K562 (cell line): ENCODE data around the gene IRX6. TPM values are rescaled to one million over a fixed set of nuclear protein-coding genes. Genes with fewer than 3 reads are reported as not detected.

Experiments used
- ATAC-seq: fragments of 200-7000 bp; cut with Tn5 transposase; 3 replicates; pipeline ENCODE4 v1.9.1; 2020; ENCODE audit warnings: moderate library complexity
- BruUV-seq: library from RNA; stranded (reverse); fragments of 400-500 nt; replicated peaks from 2 replicates; lab custom pipeline; 2021; lab: Mats Ljungman, UMichigan
- CTCF ChIA-PET: fragments of 300-600 bp; formaldehyde crosslinking; extraction: SDS; loops from one replicate; lab custom pipeline; 2021; ENCODE audit warnings: low intra/inter-chr PET ratio; lab: Yijun Ruan, JAX
- POLR2A ChIA-PET: fragments of 300-600, 350-650 bp; sonication (Branson Sonifier 250); formaldehyde crosslinking; extraction: SDS; loops from one replicate; lab custom pipeline; 2021; ENCODE audit warnings: antibody characterized with exemption, inconsistent platforms; lab: Yijun Ruan, JAX
- DNase-seq, 4 experiments: peaks; one replicate each; pipeline versions ENCODE4 v3.0.0 to v3.0.0-alpha.2; 2011 to 2018; ENCODE audit warnings: low spot score in 3 of 4, mixed read lengths in 3 of 4; ENCODE audit errors: extremely low read depth in 1 of 4
- FAIRE-seq: peaks from 2 replicates; lab custom pipeline; 2011; peaks lifted over from hg19 to GRCh38; lab: Jason Lieb, UNC
- H2AFZ ChIP-seq: 2 replicates; pipeline ENCODE4 v1.6.0; 2011; ENCODE audit warnings: low read depth, low read length, control low read depth, inconsistent platforms
- H3K27ac ChIP-seq: fragments of 200-600 bp; 3 replicates; pipeline ENCODE4 v1.8.0; 2011; ENCODE audit warnings: low read depth, mild to moderate bottlenecking, control low read depth, inconsistent platforms, low read length, moderate library complexity, mixed read lengths; ENCODE audit errors: extremely low read depth
- H3K27me3 ChIP-seq, 2 experiments: fragments of 300-600 bp in 1 of 2; 2 replicates in 1 of 2; 3 replicates in 1 of 2; pipeline versions ENCODE4 v1.6.0 to v1.8.0; 2011; ENCODE audit warnings: inconsistent platforms in 2 of 2, low read length in 2 of 2, mild to moderate bottlenecking in 1 of 2, mixed read lengths in 1 of 2, moderate library complexity in 1 of 2; ENCODE audit not compliant: control insufficient read depth in 2 of 2, insufficient read depth in 2 of 2
- H3K36me3 ChIP-seq: fragments of 300-600 bp; 3 replicates; pipeline ENCODE4 v1.8.0; 2011; ENCODE audit warnings: mild to moderate bottlenecking, low read length, inconsistent platforms; ENCODE audit not compliant: control insufficient read depth, insufficient read depth
- H3K4me1 ChIP-seq, 2 experiments: fragments of 200-600 bp in 1 of 2; replicated peaks in 1 of 2; 2 replicates in 1 of 2; 3 replicates in 1 of 2; pipeline versions ENCODE4 v1.5.1 to v1.8.0; 2011; ENCODE audit warnings: inconsistent platforms in 2 of 2, low read length in 2 of 2, mild to moderate bottlenecking in 1 of 2, mixed read lengths in 1 of 2, moderate library complexity in 1 of 2; ENCODE audit not compliant: control insufficient read depth in 2 of 2, insufficient read depth in 2 of 2
- H3K4me2 ChIP-seq: 2 replicates; pipeline ENCODE4 v1.6.1; 2011; ENCODE audit warnings: low read length, control low read depth, inconsistent platforms, mixed read lengths; ENCODE audit not compliant: insufficient read depth
- H3K4me3 ChIP-seq: fragments of 200-600 bp; sonication (generic), shearing (Covaris generic); 2 replicates; pipeline ENCODE4 v1.5.1; 2016; ENCODE audit warnings: control low read depth, inconsistent platforms
- H3K79me2 ChIP-seq: fragments of 200-600 bp; 3 replicates; pipeline ENCODE4 v1.8.0; 2011; ENCODE audit warnings: low read length, inconsistent platforms; ENCODE audit not compliant: control insufficient read depth, insufficient read depth
- H3K9ac ChIP-seq, 2 experiments: 2 replicates each; pipeline versions ENCODE4 v1.6.0 to v1.6.1; 2011; ENCODE audit warnings: low read depth in 2 of 2, low read length in 2 of 2, control low read depth in 1 of 2, inconsistent platforms in 1 of 2, mild to moderate bottlenecking in 1 of 2, mixed read lengths in 1 of 2; ENCODE audit not compliant: insufficient read depth in 1 of 2
- H3K9me1 ChIP-seq: one replicate; pipeline ENCODE4 v1.6.0; 2011; ENCODE audit warnings: inconsistent platforms, mild to moderate bottlenecking, low read length, moderate library complexity; ENCODE audit not compliant: control insufficient read depth, insufficient read depth
- H3K9me3 ChIP-seq: replicated peaks from 2 replicates; pipeline ENCODE4 v1.5.1; 2011; ENCODE audit warnings: low read depth, low read length, inconsistent platforms; ENCODE audit not compliant: control insufficient read depth, insufficient read depth
- H4K20me1 ChIP-seq: replicated peaks from 2 replicates; pipeline ENCODE4 v1.6.1; 2011; ENCODE audit warnings: low read length, inconsistent platforms, mixed read lengths; ENCODE audit not compliant: control insufficient read depth, insufficient read depth
- BACH1 ChIP-seq: fragments of 200-800 bp; sonication (Bioruptor generic); IDR thresholded peaks from 2 replicates; pipeline ENCODE4 v1.6.1; 2016; ENCODE audit warnings: missing genetic modification characterization, missing compliant biosample characterization
- CBFB ChIP-seq: sonication (generic); formaldehyde crosslinking; IDR thresholded peaks from 2 replicates; pipeline ENCODE4 v1.4.0; 2020; ENCODE audit warnings: mild to moderate bottlenecking, missing genetic modification reagents
- CHD1 ChIP-seq: fragments of 200-600 bp; sonication (generic); IDR thresholded peaks from one replicate; pipeline ENCODE4 v1.6.1; 2012; ENCODE audit warnings: mild to moderate bottlenecking, moderate library complexity, low read length, inconsistent platforms
- CHD4 ChIP-seq: fragments of 200-600 bp; sonication (generic); IDR thresholded peaks from 3 replicates; pipeline ENCODE4 v1.6.1; 2012; ENCODE audit warnings: low read depth, mild to moderate bottlenecking, mixed read lengths, low read length, inconsistent platforms; ENCODE audit not compliant: insufficient read depth, insufficient replicate concordance, poor library complexity, severe bottlenecking
- GABPA ChIP-seq: fragments of 200-800 bp; sonication (Bioruptor generic); conservative IDR thresholded peaks from 2 replicates; pipeline ENCODE4 v1.6.1; 2016; ENCODE audit warnings: low read depth, missing genetic modification characterization, missing compliant biosample characterization
- HBP1 ChIP-seq: fragments of 450-650 bp; formaldehyde crosslinking; IDR thresholded peaks from 2 replicates; pipeline ENCODE4 v1.4.0; 2022; ENCODE audit warnings: missing genetic modification characterization
- MTA1 ChIP-seq: fragments of 450-650 bp; IDR thresholded peaks from 2 replicates; pipeline ENCODE4 v1.6.1; 2017; ENCODE audit warnings: borderline replicate concordance
- NCOA6 ChIP-seq: fragments of 450-650 bp; IDR thresholded peaks from 2 replicates; pipeline ENCODE4 v1.6.1; 2017; ENCODE audit warnings: mild to moderate bottlenecking
- NFE2 ChIP-seq: IDR thresholded peaks from 2 replicates; pipeline ENCODE4 v1.6.1; 2014; ENCODE audit warnings: antibody characterized with exemption, low read depth
- NONO ChIP-seq, 2 experiments: fragments of 200-400 bp in 1 of 2; fragments of 450-650 bp in 1 of 2; formaldehyde crosslinking in 1 of 2; IDR thresholded peaks; 2 replicates each; pipeline ENCODE4 v1.6.1; 2017; ENCODE audit warnings: low read depth in 2 of 2, mild to moderate bottlenecking in 2 of 2, moderate library complexity in 2 of 2, low read length in 1 of 2
- POLR2H ChIP-seq: IDR thresholded peaks from 2 replicates; pipeline ENCODE4 v1.6.1; 2016; ENCODE audit warnings: missing genetic modification characterization, low read depth, mild to moderate bottlenecking, control low read depth, missing compliant biosample characterization, moderate library complexity
- PTBP1 ChIP-seq: fragments of 200-400 bp; formaldehyde crosslinking; IDR thresholded peaks from 2 replicates; pipeline ENCODE4 v1.6.1; 2017; ENCODE audit warnings: low read depth, low read length
- RBFOX2 ChIP-seq: fragments of 200-400 bp; formaldehyde crosslinking; IDR thresholded peaks from 2 replicates; pipeline ENCODE4 v1.6.1; 2017; ENCODE audit warnings: low read depth, mild to moderate bottlenecking, low read length, moderate library complexity
- ZNF23 ChIP-seq: fragments of 250-450 bp; sonication (Bioruptor Pico); IDR thresholded peaks from 2 replicates; pipeline ENCODE4 v1.4.0; 2020; ENCODE audit warnings: mild to moderate bottlenecking
- WGBS: fragments of 100-300 bp; shearing (Covaris generic); methylation state at CpG from one replicate; pipeline ENCODE4 v1.1.6; 2016; ENCODE audit warnings: low coverage, mixed read lengths; ENCODE audit not compliant: insufficient coverage; ENCODE audit errors: missing lambda C conversion rate; 5-methylcytosine and 5-hydroxymethylcytosine counted together
- in situ Hi-C: fragments of 300-500 bp; cut with MboI; formaldehyde crosslinking; loops from 4 replicates; pipeline ENCODE4 v1.15.0; 2018; ENCODE audit warnings: inconsistent platforms, mixed read lengths
- intact Hi-C: fragments of 100-400 bp; cut with micrococcal nuclease; formaldehyde crosslinking; loops from 2 replicates; pipeline ENCODE4 v1.14.2; 2022
- polyA plus RNA-seq, 8 experiments: library from polyadenylated mRNA; depleted of rRNA in 4 of 8; stranded (reverse) in 5 of 8; unstranded in 3 of 8; fragments of >200 nt; fragmentation: Nextera tagmentation in 2 of 8; fragmentation: Illumina TruSeq in 1 of 8; extraction: Ambion mirVana in 2 of 8; extraction: Trizol in 1 of 8; gene quantifications; 2 replicates each; pipeline versions ENCODE4 v1.2.1 to v1.2.3, GENCODE V29; 2011 to 2014; ENCODE audit warnings: inconsistent platforms in 1 of 8, missing spikeins in 1 of 8
- total RNA-seq, 7 experiments: library from RNA; depleted of rRNA in 6 of 7; stranded (reverse); fragments of >200 nt in 6 of 7; fragmentation: Illumina TruSeq in 2 of 7; extraction: Trizol in 2 of 7; gene quantifications; 2 replicates each; pipeline versions ENCODE4 v1.2.1 to v1.2.3, GENCODE V29; 2011 to 2021; ENCODE audit warnings: low replicate concordance in 1 of 7
- TF ChIP-seq, protein P1 (sequence below): fragments of 450-650 bp; IDR thresholded peaks from 2 replicates; pipeline ENCODE4 v1.7.0; 2016; ENCODE audit warnings: borderline replicate concordance

The IRX6 gene
- total and polyA plus RNA-seq, 9 of the 15 experiments (the other 6 are each of a cell fraction or from before 2014, with no cell fraction given), result 0.07 to 0.29 (median 0.14) TPM; not detected in 4

- Histone ChIP-seq H3K27me3 (peaks cover 4 to 8% of the 10 kb centered on the region in 2 experiments; a peak in 3 of 5 replicates), H3K36me3 (no peaks in the 10 kb centered on the region), H3K9me1 (no peaks in the 10 kb centered on the region), H3K9me3 (no peaks in the 10 kb centered on the region), H4K20me1 (no peaks in the 10 kb centered on the region; the same call in 1 of the 2 replicates), H3K79me2 (no peaks in the 10 kb centered on the region), H2AFZ (no peak overlapping the region), H3K9ac (no peak overlapping the region), H3K4me2 (no peak overlapping the region), H3K4me1 (no peaks in the 10 kb centered on the region), H3K4me3 (no peak overlapping the region), H3K27ac (no peak overlapping the region)
- ChIA-PET POLR2A (interaction anchor here (0.5 kb wide), 1 partner anchor 36 kb away, joined by 3 read pairs; no protein-coding TSS in a partner anchor), CTCF (no interaction called here)
- ATAC-seq, result no peak
- TF ChIP-seq HBP1 (CRISPR knock-in tag) (no peak), GABPA (no peak), CBFB (no peak), BACH1 (tag) (no peak), NONO (IDR thresholded peaks at IDR 0.05; ENCODE audit: low read depth in 2 of 2, low read length in 1 of 2) (no peak), NCOA6 (no peak), CHD4 (no peak), RBFOX2 (no peak), NFE2 (no peak), MTA1 (no peak), PTBP1 (no peak), CHD1 (no peak), POLR2H (tag) (no peak), ZNF23 (CRISPR knock-in tag) (no peak)
- TF ChIP-seq, protein P1, sequence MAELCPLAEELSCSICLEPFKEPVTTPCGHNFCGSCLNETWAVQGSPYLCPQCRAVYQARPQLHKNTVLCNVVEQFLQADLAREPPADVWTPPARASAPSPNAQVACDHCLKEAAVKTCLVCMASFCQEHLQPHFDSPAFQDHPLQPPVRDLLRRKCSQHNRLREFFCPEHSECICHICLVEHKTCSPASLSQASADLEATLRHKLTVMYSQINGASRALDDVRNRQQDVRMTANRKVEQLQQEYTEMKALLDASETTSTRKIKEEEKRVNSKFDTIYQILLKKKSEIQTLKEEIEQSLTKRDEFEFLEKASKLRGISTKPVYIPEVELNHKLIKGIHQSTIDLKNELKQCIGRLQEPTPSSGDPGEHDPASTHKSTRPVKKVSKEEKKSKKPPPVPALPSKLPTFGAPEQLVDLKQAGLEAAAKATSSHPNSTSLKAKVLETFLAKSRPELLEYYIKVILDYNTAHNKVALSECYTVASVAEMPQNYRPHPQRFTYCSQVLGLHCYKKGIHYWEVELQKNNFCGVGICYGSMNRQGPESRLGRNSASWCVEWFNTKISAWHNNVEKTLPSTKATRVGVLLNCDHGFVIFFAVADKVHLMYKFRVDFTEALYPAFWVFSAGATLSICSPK, result no peak
- intact Hi-C loops (no loop called here), in situ Hi-C loops (no loop called here)
- FAIRE-seq, result no peak
- 3% methylated on average over 6 of the region's 6 CpGs for WGBS
- no peak for DNase-seq
- no TSS peak for BruUV-seq
Observed at GRCh38 chr16:55302635-55303034, 21.4 kb upstream of the IRX6 start.
